NCI-H526 (cell line): ENCODE measurements around the gene GLT8D2.

ENCODE experiments used
- DNase-seq, 2 experiments: peaks; one replicate each; lab custom pipeline; 2025; lab: John Stamatoyannopoulos, UW

The GLT8D2 gene

GRCh38 chr12:104000807-104001434 is 49.1 kb downstream of the GLT8D2 start:
- DNase-seq = peak; percentile 25 to 32

DNA sequence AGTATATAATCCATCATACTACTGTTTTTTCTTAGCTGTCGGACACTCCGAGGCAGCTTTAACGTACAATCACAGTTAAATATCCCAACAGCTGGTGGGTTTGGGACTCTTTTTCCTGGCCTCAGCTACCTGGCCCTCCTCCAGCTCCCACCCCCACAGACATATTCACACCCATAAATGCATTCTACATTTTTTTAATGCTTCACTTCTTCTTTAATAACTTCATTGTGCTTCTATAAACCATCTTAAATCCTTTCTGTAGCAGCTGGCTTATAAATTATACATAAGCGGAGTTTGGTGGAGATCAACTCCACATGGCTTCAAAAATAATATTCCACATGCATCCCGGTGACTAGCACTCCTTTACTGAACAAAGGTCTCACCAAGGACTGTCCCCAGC is 51.0 kb downstream of the GLT8D2 start:
- no peak for DNase-seq

GRCh38 chr12:103997286-103997900 is 52.6 kb downstream of the GLT8D2 start:
- no peak for DNase-seq

GRCh38 chr12:103996595-103996994 is 53.4 kb downstream of the GLT8D2 start:
- DNase-seq = no peak

DNA sequence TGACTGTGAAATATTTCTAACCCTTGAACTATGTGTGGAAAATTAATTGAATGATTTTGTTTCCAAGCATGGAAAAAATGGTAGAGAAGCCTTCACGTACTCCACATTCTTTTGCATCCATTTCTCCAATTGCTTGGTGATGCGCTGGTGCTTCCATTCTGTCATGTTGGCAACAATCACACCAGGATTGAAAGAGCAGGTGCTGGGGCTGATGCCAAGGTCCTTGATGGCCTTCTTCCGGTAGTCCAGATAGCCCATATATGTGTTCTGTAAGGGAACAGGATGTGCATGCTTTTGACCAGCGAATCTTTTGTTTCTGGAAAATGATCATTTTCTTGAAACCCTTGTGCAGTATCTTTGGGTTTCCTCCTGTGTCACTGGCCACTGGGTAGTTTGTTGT is 55.8 kb downstream of the GLT8D2 start:
- DNase-seq = no peak

- no peak for DNase-seq
These were observed 63.2 kb downstream of the GLT8D2 start for GRCh38 chr12:103986829-103987228.

- DNase-seq = no peak
These were observed 71.5 kb downstream of the GLT8D2 start for GRCh38 chr12:103978384-103978982.

- no peak for DNase-seq
These were observed 74.6 kb downstream of the GLT8D2 start for GRCh38 chr12:103975368-103975767.

GRCh38 chr12:103973909-103974308 is 76.1 kb downstream of the GLT8D2 start:
- DNase-seq = no peak

- DNase-seq = no peak
These were observed 80.6 kb downstream of the GLT8D2 start for GRCh38 chr12:103969391-103969790.

GRCh38 chr12:103966736-103967135 is 83.3 kb downstream of the GLT8D2 start:
- no peak for DNase-seq

DNA sequence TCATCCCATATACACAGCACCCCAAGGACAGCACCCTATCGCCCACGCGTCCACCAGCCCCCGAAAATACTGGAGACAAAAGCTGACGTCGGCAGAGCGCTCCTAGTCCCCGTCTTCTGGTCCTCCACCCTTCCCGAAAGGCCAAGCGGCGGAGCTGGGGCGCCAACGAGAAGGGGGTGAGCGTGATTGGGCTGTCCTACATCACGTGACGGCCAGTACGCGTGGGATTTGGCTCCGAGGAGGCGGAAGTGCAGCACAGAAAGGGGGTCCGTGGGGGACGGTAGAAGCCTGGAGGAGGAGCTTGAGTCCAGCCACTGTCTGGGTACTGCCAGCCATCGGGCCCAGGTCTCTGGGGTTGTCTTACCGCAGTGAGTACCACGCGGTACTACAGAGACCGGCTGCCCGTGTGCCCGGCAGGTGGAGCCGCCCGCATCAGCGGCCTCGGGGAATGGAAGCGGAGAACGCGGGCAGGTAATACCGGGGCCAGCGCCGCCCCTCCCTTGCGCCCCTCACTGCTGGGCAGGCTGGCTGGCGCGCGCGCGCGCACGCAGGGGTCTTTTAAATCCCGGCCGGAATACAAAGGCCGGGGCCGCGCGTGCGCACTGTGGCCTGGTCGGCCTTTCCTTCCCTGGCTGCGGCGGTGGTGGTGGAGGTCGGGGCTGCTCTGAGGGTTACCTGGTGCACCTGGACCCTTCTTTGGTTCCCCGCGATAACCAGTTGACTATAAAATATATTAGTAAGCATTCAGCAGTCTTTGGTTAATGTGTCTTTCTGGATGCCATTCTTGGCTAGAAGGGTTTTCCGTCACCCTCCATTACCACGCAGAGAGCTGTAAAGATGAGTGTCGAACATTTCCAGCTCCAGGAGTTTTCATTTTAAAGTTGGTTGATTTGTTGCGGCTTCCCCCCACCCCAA is 84.1 kb downstream of the GLT8D2 start, which contains the start of gene TDG:
TSS of gene TDG (plus strand) at position 283 of the 915 bp plus-strand sequence. CDS start at position 449, 166 bp downstream.
- peak; percentile 98 to 99 for DNase-seq

- DNase-seq = no peak
These were observed 84.8 kb downstream of the GLT8D2 start for GRCh38 chr12:103965255-103965589.

DNA sequence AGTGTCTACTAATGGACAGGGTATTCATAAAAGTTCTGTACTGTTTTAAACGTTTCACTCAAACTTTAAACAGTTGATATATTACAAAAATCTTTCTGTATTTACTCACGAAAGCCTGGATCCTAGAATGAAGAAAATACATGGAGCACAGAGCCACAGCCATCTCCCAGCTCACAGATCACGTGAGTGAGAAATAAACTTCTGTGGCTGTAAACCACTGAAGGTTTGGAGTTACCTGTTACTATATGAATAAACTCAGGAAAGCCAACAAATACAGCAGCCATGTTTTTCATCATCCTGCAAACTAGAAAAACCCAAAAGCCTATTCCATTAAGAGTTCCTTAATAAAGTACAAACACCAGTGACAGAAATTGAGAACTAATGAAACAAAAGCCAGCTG is 85.2 kb downstream of the GLT8D2 start:
- DNase-seq = no peak

- DNase-seq = peak in 1 of 2 experiments; percentile 23
These were observed 87.5 kb downstream of the GLT8D2 start for GRCh38 chr12:103962493-103962892.

- DNase-seq = no peak
These were observed 89.3 kb downstream of the GLT8D2 start for GRCh38 chr12:103960616-103961227.

- no peak for DNase-seq
These were observed 91.4 kb downstream of the GLT8D2 start for GRCh38 chr12:103958621-103959020.

GRCh38 chr12:103957865-103958388 is 92.1 kb downstream of the GLT8D2 start:
- DNase-seq = no peak

DNA sequence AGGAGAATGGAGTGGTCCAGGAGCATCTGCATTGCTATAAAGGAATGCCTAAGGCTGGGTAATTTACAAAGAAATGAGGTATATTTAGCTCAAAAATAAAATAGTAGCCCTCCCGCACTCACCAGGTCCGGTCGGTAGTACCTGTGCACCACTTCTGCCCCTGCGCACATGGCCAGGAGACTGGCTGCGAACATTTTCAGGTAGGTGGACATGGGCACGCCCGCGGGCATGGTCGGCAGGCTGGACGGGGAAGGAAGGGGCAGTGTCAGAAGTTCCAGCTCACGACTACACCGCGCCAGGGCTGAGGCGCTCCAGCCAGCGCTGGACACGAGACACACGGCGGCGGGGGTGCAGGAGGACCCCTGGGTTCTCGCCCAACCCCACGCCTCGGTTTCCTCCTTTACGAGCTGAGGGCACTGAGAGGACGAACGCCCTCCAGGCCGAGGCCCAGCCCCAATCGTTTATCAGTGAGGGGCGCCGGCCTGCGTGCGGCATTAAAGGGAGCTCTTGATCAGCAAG is 93.4 kb downstream of the GLT8D2 start:
- no peak for DNase-seq

GRCh38 chr12:103955811-103956508 is 94.0 kb downstream of the GLT8D2 start:
- no peak for DNase-seq

GRCh38 chr12:103952497-103952896 is 97.5 kb downstream of the GLT8D2 start:
- DNase-seq = no peak
